Keratinocyte (primary cell): ENCODE results near the gene PDZD2. TPM values are rescaled to one million over a fixed set of nuclear protein-coding genes. Genes with fewer than 3 reads are reported as not detected.

Experiments
- DNase-seq: peaks from one replicate; pipeline ENCODE4 v3.0.0-alpha.2; 2011; ENCODE audit warnings: low read depth, missing footprints, low spot score
- FAIRE-seq: peaks from 2 replicates; lab custom pipeline; 2011; peaks lifted over from hg19 to GRCh38; lab: Jason Lieb, UNC
- H2AFZ ChIP-seq: 2 replicates; pipeline ENCODE4 v1.6.0; 2012; ENCODE audit warnings: low read length, control low read depth, inconsistent platforms; ENCODE audit not compliant: control insufficient read depth
- H3K27ac ChIP-seq: 2 replicates; pipeline ENCODE4 v1.5.1; 2011; ENCODE audit warnings: low read length; ENCODE audit not compliant: control insufficient read depth, insufficient read depth
- H3K27me3 ChIP-seq: 3 replicates; pipeline ENCODE4 v1.6.0; 2011; ENCODE audit warnings: low read length; ENCODE audit not compliant: control insufficient read depth, insufficient read depth; ENCODE audit errors: extremely low read depth
- H3K36me3 ChIP-seq, 2 experiments: 2 replicates in 1 of 2; 3 replicates in 1 of 2; pipeline ENCODE4 v1.5.1; 2011; ENCODE audit warnings: low read length in 2 of 2, mild to moderate bottlenecking in 1 of 2; ENCODE audit not compliant: control insufficient read depth in 2 of 2, insufficient read depth in 2 of 2; ENCODE audit errors: extremely low read depth in 1 of 2
- H3K4me1 ChIP-seq: 3 replicates; pipeline ENCODE4 v1.5.1; 2011; ENCODE audit warnings: low read length; ENCODE audit not compliant: control insufficient read depth, insufficient read depth; ENCODE audit errors: extremely low read depth
- H3K4me2 ChIP-seq: 3 replicates; pipeline ENCODE4 v1.6.0; 2011; ENCODE audit warnings: low read depth, low read length; ENCODE audit not compliant: control insufficient read depth, insufficient read depth; ENCODE audit errors: extremely low read depth
- H3K4me3 ChIP-seq, 3 experiments: fragments of 200-600 bp in 1 of 3; sonication (generic) in 1 of 3; 2 replicates in 2 of 3; 3 replicates in 1 of 3; pipeline ENCODE4 v1.5.1; 2011 to 2016; ENCODE audit warnings: low read length in 3 of 3, mild to moderate bottlenecking in 3 of 3, control low read depth in 2 of 3, inconsistent platforms in 1 of 3, low read depth in 1 of 3, mixed read lengths in 1 of 3, mixed run types in 1 of 3, moderate library complexity in 1 of 3; ENCODE audit not compliant: control insufficient read depth in 2 of 3, insufficient read depth in 2 of 3; ENCODE audit errors: extremely low read depth in 1 of 3
- H3K79me2 ChIP-seq: 2 replicates; pipeline ENCODE4 v1.6.0; 2012; ENCODE audit warnings: low read length; ENCODE audit not compliant: control insufficient read depth, insufficient read depth
- H3K9ac ChIP-seq: 3 replicates; pipeline ENCODE4 v1.6.0; 2011; ENCODE audit warnings: low read length; ENCODE audit not compliant: control insufficient read depth, insufficient read depth; ENCODE audit errors: extremely low read depth
- H3K9me1 ChIP-seq: 3 replicates; pipeline ENCODE4 v1.6.0; 2011; ENCODE audit warnings: low read length; ENCODE audit not compliant: control insufficient read depth, insufficient read depth; ENCODE audit errors: extremely low read depth
- H3K9me3 ChIP-seq: 2 replicates; pipeline ENCODE4 v1.5.1; 2012; ENCODE audit warnings: low read depth, low read length; ENCODE audit not compliant: control insufficient read depth
- H4K20me1 ChIP-seq: 3 replicates; pipeline ENCODE4 v1.6.0; 2011; ENCODE audit warnings: low read length; ENCODE audit not compliant: control insufficient read depth, insufficient read depth; ENCODE audit errors: extremely low read depth
- EZH2 ChIP-seq: IDR thresholded peaks from one replicate; pipeline ENCODE4 v1.6.1; 2012; ENCODE audit warnings: inconsistent platforms, mild to moderate bottlenecking, low read length, moderate library complexity
- dilution Hi-C: fragments of 300-500 bp; cut with MboI; formaldehyde crosslinking; loops from one replicate; pipeline ENCODE4 v1.7.0; 2020; ENCODE audit warnings: low sequenced_read_pairs; ENCODE audit not compliant: extremely low pct_ligation_motif_present
- polyA plus RNA-seq, 5 experiments: library from polyadenylated mRNA; depleted of rRNA in 3 of 5; stranded (reverse) in 3 of 5; stranded (forward) in 1 of 5; unstranded in 1 of 5; fragments of >200 nt; gene quantifications; 1 replicate in 1 of 5; 2 replicates in 3 of 5; 3 replicates in 1 of 5; pipeline versions ENCODE4 v1.2.1 to v1.2.3, GENCODE V29; 2011 to 2012; ENCODE audit warnings: missing spikeins in 2 of 5, low read depth in 1 of 5, low replicate concordance in 1 of 5
- small RNA-seq, 3 experiments: library from RNA; depleted of rRNA; stranded (forward); fragments of <200 nt; gene quantifications; one replicate each; pipeline ENCODE3, GENCODE V24; 2012; ENCODE audit warnings: low read depth in 3 of 3, low replicate concordance in 1 of 3; ENCODE audit not compliant: insufficient read length in 3 of 3
- TF ChIP-seq, protein P1 (sequence below), 3 experiments: IDR thresholded peaks in 1 of 3; conservative IDR thresholded peaks in 1 of 3; optimal IDR thresholded peaks in 1 of 3; 2 replicates in 2 of 3; 3 replicates in 1 of 3; pipeline versions ENCODE3 to v1.5.1; 2011; ENCODE audit warnings: low read length in 3 of 3, mild to moderate bottlenecking in 3 of 3, moderate library complexity in 2 of 3, control low read depth in 1 of 3, inconsistent platforms in 1 of 3; ENCODE audit not compliant: insufficient read depth in 2 of 3; ENCODE audit errors: extremely low read depth in 1 of 3

The PDZD2 gene
- polyA plus RNA-seq, 1 donor (not counting 4 experiments of a cell fraction or from before 2014, with no cell fraction given): 7.3 TPM

- TF ChIP-seq, protein P1, sequence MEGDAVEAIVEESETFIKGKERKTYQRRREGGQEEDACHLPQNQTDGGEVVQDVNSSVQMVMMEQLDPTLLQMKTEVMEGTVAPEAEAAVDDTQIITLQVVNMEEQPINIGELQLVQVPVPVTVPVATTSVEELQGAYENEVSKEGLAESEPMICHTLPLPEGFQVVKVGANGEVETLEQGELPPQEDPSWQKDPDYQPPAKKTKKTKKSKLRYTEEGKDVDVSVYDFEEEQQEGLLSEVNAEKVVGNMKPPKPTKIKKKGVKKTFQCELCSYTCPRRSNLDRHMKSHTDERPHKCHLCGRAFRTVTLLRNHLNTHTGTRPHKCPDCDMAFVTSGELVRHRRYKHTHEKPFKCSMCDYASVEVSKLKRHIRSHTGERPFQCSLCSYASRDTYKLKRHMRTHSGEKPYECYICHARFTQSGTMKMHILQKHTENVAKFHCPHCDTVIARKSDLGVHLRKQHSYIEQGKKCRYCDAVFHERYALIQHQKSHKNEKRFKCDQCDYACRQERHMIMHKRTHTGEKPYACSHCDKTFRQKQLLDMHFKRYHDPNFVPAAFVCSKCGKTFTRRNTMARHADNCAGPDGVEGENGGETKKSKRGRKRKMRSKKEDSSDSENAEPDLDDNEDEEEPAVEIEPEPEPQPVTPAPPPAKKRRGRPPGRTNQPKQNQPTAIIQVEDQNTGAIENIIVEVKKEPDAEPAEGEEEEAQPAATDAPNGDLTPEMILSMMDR (optimal IDR thresholded peaks at IDR 0.05 in 1 of 3, IDR thresholded peaks at IDR 0.05 in 1 of 3, conservative IDR thresholded peaks at IDR 0.05 in 1 of 3; ENCODE audit: extremely low read depth in 1 of 3, insufficient read depth in 2 of 3, low read length in 3 of 3): no peak
- no peak for TF ChIP-seq EZH2
- Histone ChIP-seq H2AFZ (no peak overlapping the region), H3K79me2 (peaks cover 90% of the 10 kb centered on the region), H3K27me3 (no peaks in the 10 kb centered on the region), H3K27ac (no peak overlapping the region), H3K9ac (no peak overlapping the region), H3K4me2 (no peak overlapping the region), H3K4me3 (no peak overlapping the region), H3K9me1 (no peaks in the 10 kb centered on the region), H3K36me3 (peaks cover 0 to 7% of the 10 kb centered on the region in 2 experiments), H3K9me3 (no peaks in the 10 kb centered on the region), H3K4me1 (no peaks in the 10 kb centered on the region), H4K20me1 (peaks cover 15% of the 10 kb centered on the region)
- no peak for FAIRE-seq
- dilution Hi-C loops: no loop called here
- DNase-seq: no peak
Measured at GRCh38 chr5:32159328-32160072, 520.6 kb downstream of the PDZD2 start.

DNA sequence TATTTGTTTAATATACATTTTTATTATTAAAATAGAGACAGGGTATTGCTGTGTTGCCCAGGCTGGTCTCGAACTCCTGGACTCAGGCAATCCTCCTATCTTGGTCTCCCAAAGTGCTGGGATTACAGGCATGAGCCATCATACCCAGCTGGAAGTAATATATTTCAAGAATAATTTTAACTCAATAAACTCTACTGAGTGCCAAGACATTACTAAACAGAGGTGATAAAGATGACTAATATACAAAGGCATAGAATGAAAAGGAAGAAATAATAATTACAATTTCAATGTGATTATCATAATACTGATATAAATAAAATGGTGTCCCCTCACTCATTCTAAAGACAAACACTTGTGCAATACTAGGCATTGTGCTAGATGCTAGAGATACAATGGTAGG, 521.3 kb downstream of the PDZD2 start:
- DNase-seq: no peak
- H3K27me3 ChIP-seq: no peaks in the 10 kb centered on the region
- TF ChIP-seq, protein P1 (optimal IDR thresholded peaks at IDR 0.05 in 1 of 3, IDR thresholded peaks at IDR 0.05 in 1 of 3, conservative IDR thresholded peaks at IDR 0.05 in 1 of 3; ENCODE audit: extremely low read depth in 1 of 3, insufficient read depth in 2 of 3, low read length in 3 of 3): no peak
- TF ChIP-seq EZH2: no peak
- no peak overlapping the region for H3K4me2 ChIP-seq
- H4K20me1 ChIP-seq: peaks cover 15% of the 10 kb centered on the region
- FAIRE-seq: no peak
- dilution Hi-C loops: no loop called here
- peaks cover 0 to 7% of the 10 kb centered on the region in 2 experiments for H3K36me3 ChIP-seq
- no peak overlapping the region for H2AFZ ChIP-seq
- peaks cover 88% of the 10 kb centered on the region for H3K79me2 ChIP-seq
- H3K27ac ChIP-seq: no peak overlapping the region
- H3K4me1 ChIP-seq: no peaks in the 10 kb centered on the region
- H3K9me1 ChIP-seq: no peaks in the 10 kb centered on the region
- no peak overlapping the region for H3K4me3 ChIP-seq
- H3K9ac ChIP-seq: no peak overlapping the region
- no peaks in the 10 kb centered on the region for H3K9me3 ChIP-seq

Small RNA genes lying within 50 kb of the gene (small RNA-seq; reads per million reads assigned to genes)
- gene AC025458.1 (0 reads per million in 3 experiments), gene MIR4279 (0 reads per million in 3 experiments), gene RF00019 (0 reads per million in 3 experiments), gene RNU6-358P (0 reads per million in 3 experiments), gene RNU6-363P (0 reads per million in 3 experiments), gene RNU6-760P (0 reads per million in 3 experiments)

Other genes with a start within 250 kb of the PDZD2 start
- 22.2 to 39.9 TPM (median 35.2 TPM) in 3 replicates for gene DROSHA, start 107.0 kb upstream of the PDZD2 start, polyA plus RNA-seq
- gene C5orf22, start 106.8 kb upstream of the PDZD2 start, polyA plus RNA-seq: 17.1 to 27.6 TPM (median 21.0 TPM) in 3 replicates